Endometrium (tissue), 2 donors: Measurements from ENCODE around the gene CIAO2B.

ENCODE experiments used
- FAIRE-seq: peaks from 2 replicates; lab custom pipeline; 2012; peaks lifted over from hg19 to GRCh38; lab: Jason Lieb, UNC
- donor health status: control.
- donor health status: control.

CIAO2B gene

DNA sequence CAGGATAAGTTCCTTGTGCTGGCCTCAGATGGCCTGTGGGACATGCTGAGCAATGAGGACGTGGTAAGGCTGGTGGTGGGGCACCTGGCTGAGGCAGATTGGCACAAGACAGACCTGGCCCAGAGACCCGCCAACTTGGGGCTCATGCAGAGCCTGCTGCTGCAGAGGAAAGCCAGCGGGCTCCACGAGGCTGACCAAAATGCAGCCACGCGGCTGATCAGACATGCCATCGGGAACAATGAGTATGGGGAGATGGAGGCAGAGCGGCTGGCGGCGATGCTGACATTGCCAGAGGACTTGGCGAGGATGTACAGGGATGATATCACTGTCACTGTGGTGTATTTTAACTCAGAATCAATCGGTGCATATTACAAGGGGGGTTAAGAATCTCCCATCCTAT is 48.7 kb downstream of the CIAO2B start:
- FAIRE-seq: no peak

DNA sequence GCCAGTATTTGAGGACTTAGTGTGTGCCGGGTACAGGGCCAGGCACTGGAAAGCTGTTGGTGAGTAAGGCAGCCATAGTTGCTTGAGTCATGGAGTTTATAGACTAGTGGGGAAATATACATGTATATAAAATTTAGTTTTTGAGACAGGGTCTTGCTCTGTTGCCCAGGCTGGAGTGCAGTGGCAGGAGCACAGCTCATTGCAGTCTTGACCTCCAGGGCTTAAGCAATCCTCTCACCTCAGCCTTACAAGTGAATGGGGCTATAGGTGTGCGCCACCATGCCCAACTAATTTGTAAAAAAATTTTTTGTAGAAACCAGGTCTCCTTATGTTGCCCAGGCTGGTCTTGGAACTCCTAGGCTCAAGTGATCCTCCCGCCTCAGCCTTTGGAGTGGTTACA is 51.5 kb downstream of the CIAO2B start:
- no peak for FAIRE-seq
